HCT116 (cell line): Measurements from ENCODE around the gene APBA1. TPM values are rescaled to one million over a fixed set of nuclear protein-coding genes. Genes with fewer than 3 reads are reported as not detected.

Source experiments
- ATAC-seq: fragments of 200-7000 bp; cut with Tn5 transposase; 2 replicates; pipeline ENCODE4 v1.9.1; 2020; ENCODE audit warnings: mild to moderate bottlenecking, moderate library complexity
- BruUV-seq: library from RNA; stranded (reverse); fragments of 400-500 nt; replicated peaks from 2 replicates; lab custom pipeline; 2021; lab: Mats Ljungman, UMichigan
- CTCF ChIA-PET: fragments of 300-600 bp; sonication (Branson Sonifier 250); formaldehyde crosslinking; loops from one replicate; lab custom pipeline; 2021; ENCODE audit warnings: antibody characterized with exemption; lab: Charles Lee
- POLR2A ChIA-PET: fragments of 300-600, 350-600 bp; sonication (Branson Sonifier 250); formaldehyde crosslinking; loops from one replicate; lab custom pipeline; 2021; ENCODE audit warnings: antibody characterized with exemption; lab: Charles Lee
- RAD21 ChIA-PET, 2 experiments: fragments of 300-600 bp; sonication (Branson Sonifier 250); formaldehyde crosslinking; loops; one replicate each; lab custom pipeline; 2023; ENCODE audit warnings: low total read pairs in 2 of 2; ENCODE audit not compliant: uncharacterized antibody in 2 of 2, unreplicated experiment in 2 of 2, low non-redundant PET in 1 of 2; lab: Charles Lee
- DNase-seq: peaks from one replicate; pipeline ENCODE4 v3.0.0-alpha.2; 2010; ENCODE audit warnings: low read depth, low spot score
- H2AFZ ChIP-seq: fragments of 200-600 bp; shearing (Covaris generic), sonication (generic); 2 replicates; pipeline ENCODE4 v1.6.1; 2017; ENCODE audit warnings: low read depth, mixed run types, mixed read lengths, antibody characterized with exemption, low read length; ENCODE audit not compliant: poor library complexity, severe bottlenecking
- H3K27ac ChIP-seq: 2 replicates; pipeline ENCODE4 v1.5.1; 2012; ENCODE audit warnings: low read depth, low read length
- H3K27me3 ChIP-seq: fragments of 200-600 bp; sonication (generic); 2 replicates; pipeline ENCODE4 v1.6.1; 2016; ENCODE audit warnings: mixed run types, low read length, mixed read lengths; ENCODE audit not compliant: insufficient read depth
- H3K36me3 ChIP-seq, 2 experiments: fragments of 200-500 bp in 1 of 2; fragments of 200-600 bp in 1 of 2; sonication (Bioruptor generic) in 1 of 2; sonication (generic) in 1 of 2; 2 replicates each; pipeline versions ENCODE4 v1.5.1 to v1.6.1; 2014 to 2016; ENCODE audit warnings: low read length in 2 of 2, inconsistent platforms in 1 of 2, mixed read lengths in 1 of 2, mixed run types in 1 of 2; ENCODE audit not compliant: insufficient read depth in 2 of 2, control insufficient read depth in 1 of 2
- H3K4me1 ChIP-seq, 2 experiments: fragments of 200-600 bp in 1 of 2; sonication (generic) in 1 of 2; 2 replicates each; pipeline versions ENCODE4 v1.5.1 to v1.6.1; 2012 to 2017; ENCODE audit warnings: low read length in 2 of 2, inconsistent platforms in 1 of 2, mild to moderate bottlenecking in 1 of 2, mixed read lengths in 1 of 2, mixed run types in 1 of 2, moderate library complexity in 1 of 2; ENCODE audit not compliant: insufficient read depth in 2 of 2, control insufficient read depth in 1 of 2
- H3K4me2 ChIP-seq: fragments of 200-600 bp; sonication (generic); 2 replicates; pipeline ENCODE4 v1.6.1; 2017; ENCODE audit warnings: mixed run types, low read length, mixed read lengths
- H3K4me3 ChIP-seq, 2 experiments: fragments of 200-600 bp in 1 of 2; sonication (generic) in 1 of 2; replicated peaks in 1 of 2; 2 replicates each; pipeline ENCODE4 v1.5.1; 2011 to 2016; ENCODE audit warnings: low read length in 2 of 2, control low read depth in 1 of 2, low read depth in 1 of 2, mild to moderate bottlenecking in 1 of 2, mixed read lengths in 1 of 2, mixed run types in 1 of 2
- H3K79me2 ChIP-seq: fragments of 200-600 bp; sonication (generic); 2 replicates; pipeline ENCODE4 v1.6.1; 2017; ENCODE audit warnings: mild to moderate bottlenecking, mixed run types, low read length, moderate library complexity, mixed read lengths; ENCODE audit not compliant: insufficient read depth
- H3K9ac ChIP-seq: fragments of 200-600 bp; sonication (generic); 2 replicates; pipeline ENCODE4 v1.6.1; 2016; ENCODE audit warnings: low read length, mixed read lengths
- H3K9me2 ChIP-seq: fragments of 200-600 bp; sonication (generic), shearing (Covaris generic); 2 replicates; pipeline ENCODE4 v1.6.1; 2017; ENCODE audit warnings: mixed run types, mild to moderate bottlenecking, moderate library complexity; ENCODE audit not compliant: insufficient read depth
- H3K9me3 ChIP-seq, 2 experiments: fragments of 200-500 bp in 1 of 2; fragments of 200-600 bp in 1 of 2; sonication (Bioruptor generic) in 1 of 2; sonication (generic) in 1 of 2; 2 replicates each; pipeline ENCODE4 v1.6.1; 2014 to 2017; ENCODE audit warnings: low read length in 2 of 2, mixed read lengths in 2 of 2, inconsistent platforms in 1 of 2, low read depth in 1 of 2, mild to moderate bottlenecking in 1 of 2, mixed run types in 1 of 2, moderate library complexity in 1 of 2; ENCODE audit not compliant: control insufficient read depth in 1 of 2, insufficient read depth in 1 of 2
- H4K20me1 ChIP-seq: fragments of 200-600 bp; sonication (generic), shearing (Covaris generic); 2 replicates; pipeline ENCODE4 v1.6.1; 2017; ENCODE audit warnings: mixed run types, mild to moderate bottlenecking, moderate library complexity; ENCODE audit not compliant: insufficient read depth
- CBX3 ChIP-seq: IDR thresholded peaks from 2 replicates; pipeline ENCODE4 v1.6.1; 2012; ENCODE audit warnings: low read depth
- EGR1 ChIP-seq: IDR thresholded peaks from 2 replicates; pipeline ENCODE4 v1.6.1; 2012; ENCODE audit warnings: low read depth
- ELF1 ChIP-seq: IDR thresholded peaks from 2 replicates; pipeline ENCODE4 v1.6.1; 2012; ENCODE audit warnings: low read depth, borderline replicate concordance
- EZH2phosphoT487 ChIP-seq: fragments of 200-600 bp; IDR thresholded peaks from 2 replicates; pipeline ENCODE4 v1.6.1; 2018; ENCODE audit warnings: antibody characterized with exemption, borderline replicate concordance
- FOSL1 ChIP-seq: IDR thresholded peaks from 2 replicates; pipeline ENCODE4 v1.6.1; 2012; ENCODE audit warnings: low read depth
- JUND ChIP-seq: IDR thresholded peaks from 2 replicates; pipeline ENCODE4 v1.6.1; 2012
- POLR2A ChIP-seq: IDR thresholded peaks from 2 replicates; pipeline ENCODE4 v1.7.0; 2011; ENCODE audit warnings: borderline replicate concordance; ENCODE audit not compliant: insufficient read depth, insufficient read length; ENCODE audit errors: extremely low read depth
- POLR2AphosphoS5 ChIP-seq: IDR thresholded peaks from 2 replicates; pipeline ENCODE4 v1.6.1; 2011; ENCODE audit warnings: mild to moderate bottlenecking, low read depth, low read length, moderate library complexity
- RAD21 ChIP-seq: IDR thresholded peaks from 2 replicates; pipeline ENCODE4 v1.6.1; 2012; ENCODE audit warnings: low read depth, mild to moderate bottlenecking
- SP1 ChIP-seq: IDR thresholded peaks from 2 replicates; pipeline ENCODE4 v1.6.1; 2012; ENCODE audit warnings: low read depth
- SRF ChIP-seq: IDR thresholded peaks from 2 replicates; pipeline ENCODE4 v1.6.1; 2012; ENCODE audit warnings: low read depth
- TCF7L2 ChIP-seq: IDR thresholded peaks from 2 replicates; pipeline ENCODE4 v1.7.0; 2011; ENCODE audit warnings: borderline replicate concordance, inconsistent platforms; ENCODE audit not compliant: insufficient read depth, insufficient read length; ENCODE audit errors: extremely low read depth
- YY1 ChIP-seq: IDR thresholded peaks from 2 replicates; pipeline ENCODE4 v1.6.1; 2011; ENCODE audit warnings: low read length, low read depth, moderate library complexity, mild to moderate bottlenecking; ENCODE audit not compliant: insufficient replicate concordance; ENCODE audit errors: extremely low read depth
- ZFX ChIP-seq: fragments of 450-650 bp; IDR thresholded peaks from 2 replicates; pipeline ENCODE4 v1.6.1; 2017
- ZNF274 ChIP-seq: fragments of 200-500 bp; sonication (Bioruptor generic); IDR thresholded peaks from 2 replicates; pipeline ENCODE4 v1.6.1; 2014; ENCODE audit warnings: mild to moderate bottlenecking, low read depth, low read length, inconsistent platforms
- intact Hi-C: fragments of 100-400 bp; cut with micrococcal nuclease; formaldehyde crosslinking; loops from 2 replicates; pipeline ENCODE4 v1.10.0; 2022
- total RNA-seq: library from RNA; stranded (reverse); gene quantifications from one replicate; pipeline ENCODE4 v1.2.1, GENCODE V29; 2021; ENCODE audit not compliant: unreplicated experiment
- TF ChIP-seq, protein P1 (sequence below): IDR thresholded peaks from 2 replicates; pipeline ENCODE4 v1.6.1; 2012; ENCODE audit warnings: low read depth
- TF ChIP-seq, protein P2 (sequence below): IDR thresholded peaks from 2 replicates; pipeline ENCODE4 v1.6.1; 2012
- TF ChIP-seq, protein P3 (sequence below): IDR thresholded peaks from 2 replicates; pipeline ENCODE4 v1.6.1; 2011; ENCODE audit warnings: mild to moderate bottlenecking, low read length, moderate library complexity; ENCODE audit not compliant: insufficient replicate concordance; ENCODE audit errors: extremely low read depth
- TF ChIP-seq, protein P4 (sequence below), 3 experiments: fragments of 200-600 bp in 1 of 3; sonication (generic) in 1 of 3; IDR thresholded peaks in 2 of 3; conservative IDR thresholded peaks in 1 of 3; 2 replicates each; pipeline ENCODE4 v1.5.1; 2012 to 2017; ENCODE audit warnings: low read depth in 2 of 3, low read length in 2 of 3, antibody characterized with exemption in 1 of 3, borderline replicate concordance in 1 of 3, control low read depth in 1 of 3, mild to moderate bottlenecking in 1 of 3, mixed read lengths in 1 of 3, mixed run types in 1 of 3, moderate library complexity in 1 of 3; ENCODE audit not compliant: insufficient read depth in 1 of 3

The APBA1 gene
- total RNA-seq, 1 experiment from 2014 or later: 0.20 TPM

DNA sequence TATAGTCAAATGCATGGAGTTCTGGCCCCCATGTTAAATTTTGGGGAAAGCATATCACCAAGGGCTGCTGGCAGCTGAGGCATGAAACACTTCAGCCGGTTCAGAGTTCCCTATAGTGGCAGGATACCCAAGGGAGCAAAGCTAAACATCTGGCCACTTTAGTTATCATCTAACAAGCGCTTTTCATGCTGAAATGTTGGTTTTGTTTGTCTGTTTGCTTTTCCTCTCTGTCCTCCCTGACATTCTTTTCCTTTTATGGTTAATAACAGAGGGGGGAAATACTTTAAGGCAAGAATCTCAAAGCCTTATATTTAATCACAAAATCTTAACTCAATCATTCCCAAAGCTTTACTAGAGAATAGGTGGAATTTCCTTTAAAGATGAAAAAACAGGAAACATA, 11.9 kb downstream of the APBA1 start:
- H3K27ac ChIP-seq: no peak overlapping the region
- H3K9me2 ChIP-seq: no peaks in the 10 kb centered on the region
- ChIA-PET RAD21 (no interaction called here), CTCF (no interaction called here), POLR2A (no interaction called here)
- TF ChIP-seq, protein P1, sequence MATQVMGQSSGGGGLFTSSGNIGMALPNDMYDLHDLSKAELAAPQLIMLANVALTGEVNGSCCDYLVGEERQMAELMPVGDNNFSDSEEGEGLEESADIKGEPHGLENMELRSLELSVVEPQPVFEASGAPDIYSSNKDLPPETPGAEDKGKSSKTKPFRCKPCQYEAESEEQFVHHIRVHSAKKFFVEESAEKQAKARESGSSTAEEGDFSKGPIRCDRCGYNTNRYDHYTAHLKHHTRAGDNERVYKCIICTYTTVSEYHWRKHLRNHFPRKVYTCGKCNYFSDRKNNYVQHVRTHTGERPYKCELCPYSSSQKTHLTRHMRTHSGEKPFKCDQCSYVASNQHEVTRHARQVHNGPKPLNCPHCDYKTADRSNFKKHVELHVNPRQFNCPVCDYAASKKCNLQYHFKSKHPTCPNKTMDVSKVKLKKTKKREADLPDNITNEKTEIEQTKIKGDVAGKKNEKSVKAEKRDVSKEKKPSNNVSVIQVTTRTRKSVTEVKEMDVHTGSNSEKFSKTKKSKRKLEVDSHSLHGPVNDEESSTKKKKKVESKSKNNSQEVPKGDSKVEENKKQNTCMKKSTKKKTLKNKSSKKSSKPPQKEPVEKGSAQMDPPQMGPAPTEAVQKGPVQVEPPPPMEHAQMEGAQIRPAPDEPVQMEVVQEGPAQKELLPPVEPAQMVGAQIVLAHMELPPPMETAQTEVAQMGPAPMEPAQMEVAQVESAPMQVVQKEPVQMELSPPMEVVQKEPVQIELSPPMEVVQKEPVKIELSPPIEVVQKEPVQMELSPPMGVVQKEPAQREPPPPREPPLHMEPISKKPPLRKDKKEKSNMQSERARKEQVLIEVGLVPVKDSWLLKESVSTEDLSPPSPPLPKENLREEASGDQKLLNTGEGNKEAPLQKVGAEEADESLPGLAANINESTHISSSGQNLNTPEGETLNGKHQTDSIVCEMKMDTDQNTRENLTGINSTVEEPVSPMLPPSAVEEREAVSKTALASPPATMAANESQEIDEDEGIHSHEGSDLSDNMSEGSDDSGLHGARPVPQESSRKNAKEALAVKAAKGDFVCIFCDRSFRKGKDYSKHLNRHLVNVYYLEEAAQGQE: no peak
- TF ChIP-seq POLR2A (no peak), FOSL1 (no peak), SP1 (no peak), EZH2phosphoT487 (no peak), CBX3 (no peak), SRF (no peak), YY1 (no peak), POLR2AphosphoS5 (no peak), ZFX (no peak), RAD21 (no peak), ELF1 (no peak), ZNF274 (no peak), EGR1 (no peak), TCF7L2 (no peak), JUND (no peak)
- TF ChIP-seq, protein P2, sequence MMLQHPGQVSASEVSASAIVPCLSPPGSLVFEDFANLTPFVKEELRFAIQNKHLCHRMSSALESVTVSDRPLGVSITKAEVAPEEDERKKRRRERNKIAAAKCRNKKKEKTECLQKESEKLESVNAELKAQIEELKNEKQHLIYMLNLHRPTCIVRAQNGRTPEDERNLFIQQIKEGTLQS: no peak
- TF ChIP-seq, protein P3, sequence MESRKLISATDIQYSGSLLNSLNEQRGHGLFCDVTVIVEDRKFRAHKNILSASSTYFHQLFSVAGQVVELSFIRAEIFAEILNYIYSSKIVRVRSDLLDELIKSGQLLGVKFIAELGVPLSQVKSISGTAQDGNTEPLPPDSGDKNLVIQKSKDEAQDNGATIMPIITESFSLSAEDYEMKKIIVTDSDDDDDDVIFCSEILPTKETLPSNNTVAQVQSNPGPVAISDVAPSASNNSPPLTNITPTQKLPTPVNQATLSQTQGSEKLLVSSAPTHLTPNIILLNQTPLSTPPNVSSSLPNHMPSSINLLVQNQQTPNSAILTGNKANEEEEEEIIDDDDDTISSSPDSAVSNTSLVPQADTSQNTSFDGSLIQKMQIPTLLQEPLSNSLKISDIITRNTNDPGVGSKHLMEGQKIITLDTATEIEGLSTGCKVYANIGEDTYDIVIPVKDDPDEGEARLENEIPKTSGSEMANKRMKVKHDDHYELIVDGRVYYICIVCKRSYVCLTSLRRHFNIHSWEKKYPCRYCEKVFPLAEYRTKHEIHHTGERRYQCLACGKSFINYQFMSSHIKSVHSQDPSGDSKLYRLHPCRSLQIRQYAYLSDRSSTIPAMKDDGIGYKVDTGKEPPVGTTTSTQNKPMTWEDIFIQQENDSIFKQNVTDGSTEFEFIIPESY: no peak
- TF ChIP-seq, protein P4, sequence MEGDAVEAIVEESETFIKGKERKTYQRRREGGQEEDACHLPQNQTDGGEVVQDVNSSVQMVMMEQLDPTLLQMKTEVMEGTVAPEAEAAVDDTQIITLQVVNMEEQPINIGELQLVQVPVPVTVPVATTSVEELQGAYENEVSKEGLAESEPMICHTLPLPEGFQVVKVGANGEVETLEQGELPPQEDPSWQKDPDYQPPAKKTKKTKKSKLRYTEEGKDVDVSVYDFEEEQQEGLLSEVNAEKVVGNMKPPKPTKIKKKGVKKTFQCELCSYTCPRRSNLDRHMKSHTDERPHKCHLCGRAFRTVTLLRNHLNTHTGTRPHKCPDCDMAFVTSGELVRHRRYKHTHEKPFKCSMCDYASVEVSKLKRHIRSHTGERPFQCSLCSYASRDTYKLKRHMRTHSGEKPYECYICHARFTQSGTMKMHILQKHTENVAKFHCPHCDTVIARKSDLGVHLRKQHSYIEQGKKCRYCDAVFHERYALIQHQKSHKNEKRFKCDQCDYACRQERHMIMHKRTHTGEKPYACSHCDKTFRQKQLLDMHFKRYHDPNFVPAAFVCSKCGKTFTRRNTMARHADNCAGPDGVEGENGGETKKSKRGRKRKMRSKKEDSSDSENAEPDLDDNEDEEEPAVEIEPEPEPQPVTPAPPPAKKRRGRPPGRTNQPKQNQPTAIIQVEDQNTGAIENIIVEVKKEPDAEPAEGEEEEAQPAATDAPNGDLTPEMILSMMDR (IDR thresholded peaks at IDR 0.05 in 2 of 3, conservative IDR thresholded peaks at IDR 0.05 in 1 of 3; ENCODE audit: borderline replicate concordance in 1 of 3, insufficient read depth in 1 of 3, low read depth in 2 of 3, low read length in 2 of 3): no peak
- BruUV-seq: no TSS peak
- no peaks in the 10 kb centered on the region for H4K20me1 ChIP-seq
- DNase-seq (no peak), ATAC-seq (no peak)
- no peak overlapping the region for H3K4me2 ChIP-seq
- H3K27me3 ChIP-seq: peaks cover 45% of the 10 kb centered on the region
- H2AFZ ChIP-seq: no peak overlapping the region
- no peak overlapping the region for H3K4me3 ChIP-seq
- H3K4me1 ChIP-seq: no peaks in the 10 kb centered on the region
- no peaks in the 10 kb centered on the region for H3K79me2 ChIP-seq
- intact Hi-C loops: no loop called here
- H3K36me3 ChIP-seq: no peaks in the 10 kb centered on the region
- no peaks in the 10 kb centered on the region for H3K9me3 ChIP-seq
- H3K9ac ChIP-seq: no peak overlapping the region
